Activated CD4-positive, CD25-positive, alpha-beta regulatory T cell treated with anti-CD3 and anti-CD28 coated beads, Interleukin-2, amount 50 U/mL, for 24 hours (primary cell): ENCODE results near the gene PPP2R5C.
"Not testable (repeated sequence)": the region's sequence is repeated elsewhere in the genome, so short reads cannot be mapped to it uniquely, and the experiment has no call there.

Experiments used
- ATAC-seq, 2 donors: fragments of 150-1000 bp; cut with Tn5 transposase; one replicate each; pipeline ENCODE4 v1.10.0; 2021; ENCODE audit warnings: mild to moderate bottlenecking in 1 of 2, moderate library complexity in 1 of 2

Gene PPP2R5C

GRCh38 chr14:101761032-101761880, at the start of gene PPP2R5C:
Gene PPP2R5C (plus strand): TSS chr14:101761709. CDS start chr14:101761894, 185 bp downstream.
- peak; percentile 70 for ATAC-seq

DNA sequence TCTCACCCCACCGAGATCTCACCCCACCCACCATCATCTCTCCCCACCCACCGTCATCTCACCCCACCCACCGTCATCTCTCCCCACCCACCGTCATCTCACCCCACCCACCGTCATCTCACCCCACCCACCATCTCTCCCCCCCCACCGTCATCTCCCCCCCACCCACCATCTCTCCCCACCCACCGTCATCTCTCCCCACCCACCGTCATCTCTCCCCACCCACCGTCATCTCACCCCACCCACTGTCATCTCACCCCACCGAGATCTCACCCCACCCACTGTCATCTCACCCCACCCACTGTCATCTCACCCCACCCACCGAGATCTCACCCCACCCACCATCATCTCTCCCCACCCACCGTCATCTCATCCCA, 49.7 kb upstream of the PPP2R5C start:
- ATAC-seq: not testable (repeated sequence)

GRCh38 chr14:101712341-101712740, 49.2 kb upstream of the PPP2R5C start:
- not testable (repeated sequence) for ATAC-seq

GRCh38 chr14:101713091-101713490, 48.4 kb upstream of the PPP2R5C start:
- not testable (repeated sequence) for ATAC-seq

DNA sequence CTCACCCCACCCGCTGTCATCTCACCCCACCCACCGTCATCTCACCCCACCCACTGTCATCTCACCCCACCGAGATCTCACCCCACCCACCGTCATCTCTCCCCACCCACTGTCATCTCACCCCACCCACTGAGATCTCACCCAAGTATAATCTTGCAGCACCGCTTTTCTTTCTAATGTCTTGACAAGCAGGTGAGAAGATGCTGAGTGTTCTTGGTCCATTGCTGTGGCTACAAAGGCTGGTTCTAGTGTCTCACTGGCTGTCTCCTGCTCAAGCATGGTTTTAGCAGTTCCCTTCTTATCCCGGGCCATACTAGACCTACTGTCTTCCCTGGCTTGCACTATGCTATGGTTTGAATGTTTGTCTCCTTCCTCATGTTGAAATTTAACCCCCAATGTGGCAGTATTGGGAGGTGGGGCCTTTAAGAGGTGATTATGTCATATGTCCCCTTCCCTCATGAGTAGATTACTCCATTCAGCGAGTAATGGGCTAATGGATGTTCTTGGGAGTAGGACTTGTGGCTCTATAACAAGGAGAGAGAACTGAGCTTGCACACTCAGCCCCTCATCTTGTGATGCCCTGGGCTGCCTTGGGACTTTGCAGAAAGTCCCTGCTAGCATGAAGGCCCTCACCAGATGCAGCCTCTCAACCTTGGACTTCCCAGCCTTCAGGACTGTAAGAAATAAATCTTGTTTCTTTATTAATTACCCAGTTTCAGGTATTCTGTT, 47.7 kb upstream of the PPP2R5C start:
- no peak for ATAC-seq

GRCh38 chr14:101714394-101714793, 47.1 kb upstream of the PPP2R5C start:
- ATAC-seq: no peak

DNA sequence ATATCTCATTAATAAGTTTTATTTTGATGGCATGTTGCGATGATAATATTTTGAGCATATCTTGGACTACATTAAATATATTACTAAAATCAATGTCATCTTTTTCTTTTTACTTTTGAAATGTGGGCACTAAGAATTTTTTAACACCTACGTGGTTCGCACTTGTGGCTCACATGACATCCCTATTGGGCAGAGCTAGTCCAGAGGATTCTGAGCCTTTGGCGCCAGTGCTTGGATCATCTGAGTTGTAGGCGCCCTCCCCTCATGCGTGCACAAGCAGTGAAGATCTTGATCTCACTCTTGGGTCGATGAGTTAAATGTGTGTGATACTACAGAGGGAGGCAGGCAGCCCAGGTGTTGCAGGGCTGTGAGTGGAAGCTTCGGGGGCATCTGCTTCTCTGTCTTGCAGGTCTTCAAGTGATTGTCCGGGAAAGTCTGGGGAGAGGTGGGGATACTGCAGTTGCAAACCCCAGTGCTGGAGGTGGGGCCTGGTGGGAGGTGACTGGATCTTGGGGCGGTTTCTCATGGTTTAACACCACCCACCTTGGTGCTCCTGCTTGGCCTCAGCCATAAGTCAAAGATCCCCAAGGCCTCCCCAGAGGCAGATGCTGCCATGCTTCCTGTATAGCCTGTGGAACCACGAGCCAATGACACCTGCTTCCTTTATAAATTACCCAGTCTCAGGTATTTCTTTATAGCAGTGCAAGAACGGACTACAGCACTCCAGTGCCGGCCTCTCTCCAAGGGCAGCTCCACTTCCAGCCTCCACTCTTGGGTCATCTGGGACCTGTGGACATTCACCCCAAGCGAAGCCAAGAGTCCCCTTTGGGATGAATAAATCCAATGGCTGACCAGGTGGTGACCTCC, 46.1 kb upstream of the PPP2R5C start:
- ATAC-seq: no peak

- ATAC-seq: no peak
Observed at GRCh38 chr14:101716077-101716950, 45.2 kb upstream of the PPP2R5C start.

GRCh38 chr14:101716956-101717662, 44.4 kb upstream of the PPP2R5C start:
- no peak for ATAC-seq

- no peak for ATAC-seq
Observed at GRCh38 chr14:101717663-101718490, 43.6 kb upstream of the PPP2R5C start.

- ATAC-seq: no peak
Observed at GRCh38 chr14:101719045-101719645, 42.4 kb upstream of the PPP2R5C start.

DNA sequence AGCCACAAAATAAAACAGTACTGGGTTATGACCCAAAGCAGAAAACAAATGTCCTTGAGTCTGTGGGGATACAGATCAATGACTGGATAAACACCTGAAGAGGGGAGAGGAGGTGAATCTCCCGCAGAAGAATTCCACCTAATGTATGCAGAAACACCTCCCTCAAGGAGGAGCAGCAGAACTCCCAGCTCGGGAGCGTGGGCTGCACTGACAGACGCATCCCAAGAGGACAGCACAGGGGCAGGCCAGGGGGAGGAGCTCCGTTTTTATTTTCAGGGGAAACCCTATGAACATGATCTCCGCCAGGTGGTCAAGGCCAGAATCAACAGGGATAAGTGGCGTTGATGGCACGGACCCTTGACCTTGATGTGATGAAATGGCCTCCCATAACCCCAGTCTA, 41.8 kb upstream of the PPP2R5C start:
- ATAC-seq: no peak

- no peak for ATAC-seq
Observed at GRCh38 chr14:101721111-101721510, 40.4 kb upstream of the PPP2R5C start.

GRCh38 chr14:101721951-101722661, 39.4 kb upstream of the PPP2R5C start:
- peak; percentile 80 to 92 for ATAC-seq

DNA sequence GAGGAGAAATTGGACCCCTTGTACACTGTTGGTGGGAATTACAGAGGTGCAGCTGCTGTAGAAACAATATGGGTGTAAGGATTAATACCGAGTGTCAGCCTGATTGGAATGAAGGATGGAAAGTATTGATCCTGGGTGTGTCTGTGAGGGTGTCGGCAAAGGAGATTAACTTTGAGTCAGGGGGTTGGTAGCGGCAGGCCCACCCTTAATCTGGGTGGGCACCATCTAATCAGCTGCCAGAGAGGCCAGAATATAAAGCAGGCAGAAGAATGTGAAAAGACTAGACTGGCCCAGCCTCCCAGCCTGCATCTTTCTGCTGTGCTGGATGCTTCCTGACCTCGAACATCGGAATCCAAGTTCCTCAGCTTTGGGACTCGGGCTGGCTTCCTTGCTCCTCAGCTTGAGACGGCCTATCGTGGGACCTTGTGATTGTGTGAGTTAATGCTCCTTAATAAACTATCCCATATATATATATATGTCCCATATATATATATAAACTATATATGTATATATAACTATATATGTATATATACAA, 38.4 kb upstream of the PPP2R5C start:
- ATAC-seq: no peak

DNA sequence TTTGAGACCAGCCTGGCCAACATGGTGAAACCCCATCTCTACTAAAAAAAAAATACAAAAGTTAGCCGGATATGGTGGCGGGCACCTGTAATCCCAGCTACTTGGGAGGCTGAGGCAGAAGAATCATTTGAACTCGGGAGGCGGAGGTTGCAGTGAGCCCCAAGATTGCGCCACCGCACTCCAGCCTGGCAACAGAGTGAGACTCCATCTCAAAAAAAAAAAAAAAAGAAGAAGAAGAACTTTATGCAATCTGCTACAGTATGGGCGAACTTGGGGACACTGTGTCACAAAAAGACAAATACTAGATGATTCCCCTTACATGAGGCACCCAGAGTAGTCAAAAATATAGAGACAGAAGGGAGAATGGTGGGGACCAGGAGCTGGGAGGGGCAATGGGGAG, 35.9 kb upstream of the PPP2R5C start:
- not testable (repeated sequence) for ATAC-seq

DNA sequence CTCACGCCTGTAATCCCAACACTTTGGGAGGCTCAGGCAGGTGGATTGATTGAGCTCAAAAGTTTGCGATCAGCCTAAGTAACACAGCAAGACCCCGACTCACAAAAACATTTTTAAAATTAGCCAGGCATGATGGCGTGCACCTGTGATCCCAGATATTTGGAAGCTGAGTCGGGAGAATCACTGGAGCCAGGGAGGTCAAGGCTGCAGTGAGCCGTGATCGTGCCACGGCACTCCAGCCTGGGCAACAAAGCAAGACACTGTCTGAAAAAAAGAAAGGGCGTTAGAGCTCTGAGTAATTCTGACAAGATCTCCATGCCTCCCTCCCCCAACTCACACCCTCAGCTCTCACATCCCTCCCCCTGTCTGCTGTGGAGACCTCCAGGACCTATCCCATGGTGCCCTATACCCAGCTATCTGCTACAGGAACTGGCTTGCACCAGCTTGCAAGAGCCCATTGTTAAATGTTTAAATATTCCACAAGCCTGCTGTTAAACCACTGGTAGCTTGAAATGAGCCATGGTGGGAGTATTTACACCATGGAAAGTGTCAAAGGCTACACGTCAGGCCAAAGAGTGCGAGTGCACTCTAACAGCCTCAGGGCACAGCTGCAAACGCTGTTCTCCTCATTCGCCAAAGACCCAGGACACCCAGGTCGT, 35.1 kb upstream of the PPP2R5C start:
- ATAC-seq: no peak

GRCh38 chr14:101726954-101727302, 34.6 kb upstream of the PPP2R5C start:
- no peak for ATAC-seq
